ENCODE measurements around the gene PNPLA6. TPM values are rescaled to one million over a fixed set of nuclear protein-coding genes. Genes with fewer than 3 reads are reported as not detected.

Gene PNPLA6
- total and polyA plus RNA-seq, 2 of the 13 experiments (the other 11 are each of a cell fraction or from before 2014, with no cell fraction given) = 24.9 to 28.2 TPM

GRCh38 chr19:7522072-7522922, 13.2 kb upstream of the PNPLA6 start, which contains the start of gene MCOLN1 (continued):
- TF ChIP-seq ZNF572 (CRISPR knock-in tag; IDR thresholded peaks at IDR 0.05) (no peak), ZNF281 (CRISPR knock-in tag; IDR thresholded peaks at IDR 0.05; ENCODE audit: borderline replicate concordance) (peak; percentile 98), JARID2 (CRISPR knock-in tag; IDR thresholded peaks at IDR 0.05; ENCODE audit: insufficient replicate concordance) (peak; percentile 70), FOSL1 (CRISPR knock-in tag; IDR thresholded peaks at IDR 0.05; ENCODE audit: borderline replicate concordance) (no peak), ZBTB3 (CRISPR knock-in tag; IDR thresholded peaks at IDR 0.05; ENCODE audit: borderline replicate concordance, low read depth) (peak; percentile 65; the same call in 1 of the 2 replicates), ZBTB1 (CRISPR knock-in tag; IDR thresholded peaks at IDR 0.05; ENCODE audit: borderline replicate concordance) (no peak), FOXO4 (CRISPR knock-in tag; conservative IDR thresholded peaks at IDR 0.05) (no peak), HMG20B (CRISPR knock-in tag; conservative IDR thresholded peaks at IDR 0.05) (no peak), ATF5 (CRISPR knock-in tag; IDR thresholded peaks at IDR 0.05; ENCODE audit: low read depth) (no peak), ATF7 (IDR thresholded peaks at IDR 0.05) (no peak), ATF7 (CRISPR knock-in tag; IDR thresholded peaks at IDR 0.05) (no peak), FOXA1 (IDR thresholded peaks at IDR 0.05) (no peak), FOXA1 (CRISPR knock-in tag; IDR thresholded peaks at IDR 0.05) (peak; percentile 44; the same call in 1 of the 2 replicates), ZNF441 (CRISPR knock-in tag; IDR thresholded peaks at IDR 0.05; ENCODE audit: borderline replicate concordance) (no peak; the same call in 1 of the 2 replicates), ESRRA (CRISPR knock-in tag; IDR thresholded peaks at IDR 0.05; ENCODE audit: low read depth) (peak; percentile 68; the same call in 1 of the 2 replicates), SRY (CRISPR knock-in tag; IDR thresholded peaks at IDR 0.05) (peak; percentile 52; the same call in 1 of the 2 replicates), CAMTA2 (CRISPR knock-in tag; IDR thresholded peaks at IDR 0.05; ENCODE audit: borderline replicate concordance) (no peak), ZXDC (CRISPR knock-in tag; IDR thresholded peaks at IDR 0.05) (no peak), ZNF891 (CRISPR knock-in tag; IDR thresholded peaks at IDR 0.05) (0 out of 2 replicates have a peak, but pooled peaks have one; percentile 21), ZSCAN12 (CRISPR knock-in tag; IDR thresholded peaks at IDR 0.05) (0 out of 2 replicates have a peak, but pooled peaks have one; percentile 27), ADNP (CRISPR knock-in tag; IDR thresholded peaks at IDR 0.05) (no peak), ZNF660 (CRISPR knock-in tag; IDR thresholded peaks at IDR 0.05; ENCODE audit: borderline replicate concordance, low read depth) (no peak)

All from HepG2 (cell line).